ENCODE data around the gene AHI1. TPM values are rescaled to one million over a fixed set of nuclear protein-coding genes. Genes with fewer than 3 reads are reported as not detected.
"Not testable (repeated sequence)": the region's sequence is repeated elsewhere in the genome, so short reads cannot be mapped to it uniquely, and the experiment has no call there.

AHI1 gene
- total RNA-seq, 1 donor from 2014 or later: 201 TPM

DNA sequence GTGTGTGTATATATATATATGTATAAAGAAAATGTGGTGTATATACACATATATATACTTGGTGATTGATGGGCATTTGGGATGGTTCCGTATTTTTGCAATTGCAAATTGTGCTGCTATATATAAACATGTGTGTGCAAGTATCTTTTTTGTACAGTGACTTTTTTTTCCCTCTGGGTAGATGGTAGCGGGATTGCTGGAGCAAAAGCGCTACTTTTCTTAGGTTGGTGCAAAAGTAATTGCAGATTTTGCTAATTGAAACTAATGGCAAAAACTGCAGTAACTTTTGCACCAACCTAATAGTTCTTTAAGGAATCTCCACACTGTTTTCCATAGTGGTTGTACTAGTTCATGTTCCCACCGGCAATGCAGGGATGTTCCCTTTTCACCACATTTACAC lies 135.4 kb downstream of the AHI1 start:
- intact Hi-C loops (cut with micrococcal nuclease): no loop called here
- Mint-ChIP-seq H3K9me3 (peaks cover 36% of the 10 kb centered on the region), H3K36me3 (ENCODE audit: low read depth) (peaks cover 55% of the 10 kb centered on the region), H3K4me3 (ENCODE audit: low read depth) (no peak overlapping the region), H3K4me1 (ENCODE audit: low read depth) (peaks cover 21% of the 10 kb centered on the region), H3K27ac (no peak overlapping the region), H3K27me3 (ENCODE audit: low read depth) (no peaks in the 10 kb centered on the region)
- DNase-seq (ENCODE audit: low spot score): no peak

DNA sequence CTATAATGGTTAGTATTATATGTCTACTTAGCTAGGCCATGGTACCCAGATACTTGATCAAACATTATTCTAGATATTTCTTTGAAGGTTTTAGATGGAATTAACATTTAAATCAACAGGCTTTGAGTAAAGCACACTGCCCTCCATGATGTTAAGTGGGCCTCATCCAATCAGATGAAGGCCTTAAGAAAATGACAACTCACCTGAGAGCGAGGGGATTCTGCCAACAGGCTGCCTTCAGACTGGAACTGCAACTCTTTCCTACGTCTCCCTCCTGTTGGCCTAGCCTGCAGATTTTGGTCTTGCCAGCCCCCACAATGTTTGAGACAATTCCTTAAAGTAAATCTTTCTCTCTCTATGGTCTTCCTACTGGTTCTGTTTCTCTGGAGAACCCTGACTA lies 137.3 kb downstream of the AHI1 start:
- peaks cover 52% of the 10 kb centered on the region for H3K36me3 Mint-ChIP-seq (ENCODE audit: low read depth)
- intact Hi-C loops (cut with micrococcal nuclease): no loop called here
- no peaks in the 10 kb centered on the region for H3K27me3 Mint-ChIP-seq (ENCODE audit: low read depth)
- DNase-seq (ENCODE audit: low spot score): no peak
- H3K27ac Mint-ChIP-seq: no peak overlapping the region
- peaks cover 21% of the 10 kb centered on the region for H3K4me1 Mint-ChIP-seq (ENCODE audit: low read depth)
- H3K4me3 Mint-ChIP-seq (ENCODE audit: low read depth): no peak overlapping the region
- H3K9me3 Mint-ChIP-seq: peaks cover 17% of the 10 kb centered on the region

DNA sequence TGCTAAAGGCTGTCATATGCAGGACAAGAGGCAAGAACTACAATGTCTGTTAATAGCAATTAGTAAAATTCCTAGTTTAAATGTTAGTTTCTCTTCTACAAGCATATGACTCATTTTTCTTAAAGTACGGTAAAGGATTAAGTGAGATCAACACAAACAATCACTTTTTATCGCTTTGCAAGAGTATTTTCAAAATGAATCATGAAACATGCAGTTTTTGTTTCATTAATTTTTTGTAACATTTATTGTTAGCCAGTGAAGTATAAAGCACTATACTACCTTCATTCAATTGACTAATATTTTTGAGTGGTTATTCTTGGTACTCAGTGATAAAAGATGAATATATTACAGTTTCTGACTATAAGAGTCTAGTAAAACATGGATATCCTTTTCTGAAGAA lies 138.6 kb downstream of the AHI1 start:
- Mint-ChIP-seq H3K9me3 (peaks cover 12% of the 10 kb centered on the region), H3K27ac (peak overlapping the region; percentile 69), H3K4me1 (ENCODE audit: low read depth) (peaks cover 21% of the 10 kb centered on the region), H3K27me3 (ENCODE audit: low read depth) (no peaks in the 10 kb centered on the region), H3K4me3 (ENCODE audit: low read depth) (no peak overlapping the region), H3K36me3 (ENCODE audit: low read depth) (peaks cover 53% of the 10 kb centered on the region)
- intact Hi-C loops (cut with micrococcal nuclease): loop anchor here (1.0 kb wide), 1 partner anchor 23 kb away; no protein-coding TSS in a partner anchor
- no peak for DNase-seq (ENCODE audit: low spot score)

DNA sequence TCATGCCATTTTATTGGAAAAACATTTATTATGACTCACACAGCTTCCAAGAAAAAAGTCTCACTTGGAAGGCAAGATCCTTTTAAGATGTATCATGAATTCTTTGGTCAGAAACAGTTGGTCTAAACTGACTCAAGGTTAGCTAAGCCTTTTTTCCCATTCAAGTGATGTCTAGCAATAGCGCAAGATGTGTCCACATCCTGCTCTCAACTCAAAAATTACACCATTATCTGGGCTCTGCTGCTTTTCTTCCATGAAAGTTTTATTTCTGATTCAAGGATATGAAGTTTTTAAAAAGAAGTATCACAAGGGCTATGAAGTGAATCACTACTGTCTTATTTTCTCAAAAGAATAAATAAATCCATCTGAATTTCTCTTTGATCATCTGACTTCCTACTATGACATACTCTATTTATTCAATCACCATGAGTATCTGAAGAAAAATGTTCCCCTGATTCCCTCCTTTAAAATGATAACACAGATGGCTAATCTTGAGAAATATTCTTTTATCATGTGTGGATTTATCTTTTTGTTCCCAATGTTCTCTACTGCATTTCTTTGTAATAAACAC lies 139.2 kb downstream of the AHI1 start:
- intact Hi-C loops (cut with micrococcal nuclease): no loop called here
- Mint-ChIP-seq H3K27me3 (ENCODE audit: low read depth) (no peaks in the 10 kb centered on the region), H3K4me1 (ENCODE audit: low read depth) (peaks cover 21% of the 10 kb centered on the region), H3K36me3 (ENCODE audit: low read depth) (peaks cover 53% of the 10 kb centered on the region), H3K4me3 (ENCODE audit: low read depth) (no peak overlapping the region), H3K27ac (peak overlapping the region; percentile 69), H3K9me3 (peaks cover 12% of the 10 kb centered on the region)
- DNase-seq (ENCODE audit: low spot score): no peak

DNA sequence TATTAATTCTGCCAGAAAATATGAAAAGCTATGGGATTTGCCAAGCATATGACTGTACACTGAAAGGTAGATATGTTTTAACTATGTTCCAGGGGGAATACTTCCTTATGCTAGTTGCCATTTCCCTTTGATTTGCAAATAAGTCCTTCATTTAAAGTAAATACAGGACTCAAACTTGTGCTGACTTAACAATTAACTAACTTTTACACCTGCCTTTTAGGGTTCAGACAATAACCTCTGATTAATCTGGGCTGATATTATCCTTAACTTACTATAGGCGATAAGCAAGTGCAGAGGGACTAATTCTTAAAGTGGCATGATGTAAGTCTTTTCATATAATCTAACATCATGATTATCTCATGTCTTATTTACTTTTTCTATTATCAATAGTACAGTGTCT lies 143.1 kb downstream of the AHI1 start:
- Mint-ChIP-seq H3K27ac (no peak overlapping the region), H3K27me3 (ENCODE audit: low read depth) (no peaks in the 10 kb centered on the region), H3K36me3 (ENCODE audit: low read depth) (peaks cover 60% of the 10 kb centered on the region), H3K4me1 (ENCODE audit: low read depth) (peaks cover 15% of the 10 kb centered on the region), H3K4me3 (ENCODE audit: low read depth) (no peak overlapping the region), H3K9me3 (peaks cover 4% of the 10 kb centered on the region)
- intact Hi-C loops (cut with micrococcal nuclease): no loop called here
- no peak for DNase-seq (ENCODE audit: low spot score)

DNA sequence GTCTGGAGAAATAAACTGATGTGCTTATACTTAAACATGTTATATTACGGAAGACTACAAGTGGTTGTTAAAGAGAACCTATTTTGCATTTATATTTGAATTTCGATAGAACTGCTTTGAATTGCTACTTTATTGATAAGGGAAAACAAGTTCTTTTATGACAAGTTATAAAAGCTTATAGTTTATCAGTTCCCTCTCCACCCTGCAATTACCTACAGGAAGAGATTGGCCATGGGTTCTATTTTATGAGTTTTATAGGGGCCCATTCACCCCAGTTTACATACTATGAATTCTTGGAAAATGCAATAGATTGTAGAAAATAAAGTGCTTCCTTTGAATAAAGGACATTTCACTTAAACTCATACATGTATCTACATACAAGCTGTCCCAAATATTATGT lies 144.4 kb downstream of the AHI1 start:
- Mint-ChIP-seq H3K4me3 (ENCODE audit: low read depth) (no peak overlapping the region), H3K9me3 (no peaks in the 10 kb centered on the region)
- intact Hi-C loops (cut with micrococcal nuclease): no loop called here

DNA sequence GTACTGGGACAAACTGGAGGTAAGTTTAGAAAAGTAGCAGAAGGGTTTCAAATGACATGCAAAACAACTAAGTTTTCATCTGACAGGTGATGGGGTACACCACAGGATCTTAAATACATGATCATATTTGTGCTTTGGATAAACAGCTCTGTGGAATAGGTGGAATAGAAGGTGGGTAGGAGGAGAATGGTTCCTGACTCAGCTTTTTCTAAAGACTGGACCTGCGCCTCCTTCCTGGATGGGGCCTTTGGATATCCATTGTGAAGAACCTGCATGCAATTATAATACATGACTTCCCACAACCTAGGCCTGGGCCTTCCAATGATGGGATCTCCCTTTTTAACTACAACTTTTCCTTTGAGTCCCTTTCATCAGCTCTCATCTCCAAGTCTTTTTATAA lies 145.9 kb downstream of the AHI1 start:
- Mint-ChIP-seq H3K4me3 (ENCODE audit: low read depth) (no peak overlapping the region), H3K36me3 (ENCODE audit: low read depth) (peaks cover 56% of the 10 kb centered on the region), H3K27ac (no peak overlapping the region), H3K9me3 (no peaks in the 10 kb centered on the region), H3K4me1 (ENCODE audit: low read depth) (peaks cover 6% of the 10 kb centered on the region), H3K27me3 (ENCODE audit: low read depth) (no peaks in the 10 kb centered on the region)
- intact Hi-C loops (cut with micrococcal nuclease): no loop called here
- no peak for DNase-seq (ENCODE audit: low spot score)

More for the DNA sequence above, 144.4 kb downstream of the AHI1 start:
- DNase-seq (ENCODE audit: low spot score): no peak
- H3K27ac Mint-ChIP-seq: no peak overlapping the region
- H3K36me3 Mint-ChIP-seq (ENCODE audit: low read depth): peaks cover 59% of the 10 kb centered on the region
- no peaks in the 10 kb centered on the region for H3K27me3 Mint-ChIP-seq (ENCODE audit: low read depth)
- peaks cover 3% of the 10 kb centered on the region for H3K4me1 Mint-ChIP-seq (ENCODE audit: low read depth)

DNA sequence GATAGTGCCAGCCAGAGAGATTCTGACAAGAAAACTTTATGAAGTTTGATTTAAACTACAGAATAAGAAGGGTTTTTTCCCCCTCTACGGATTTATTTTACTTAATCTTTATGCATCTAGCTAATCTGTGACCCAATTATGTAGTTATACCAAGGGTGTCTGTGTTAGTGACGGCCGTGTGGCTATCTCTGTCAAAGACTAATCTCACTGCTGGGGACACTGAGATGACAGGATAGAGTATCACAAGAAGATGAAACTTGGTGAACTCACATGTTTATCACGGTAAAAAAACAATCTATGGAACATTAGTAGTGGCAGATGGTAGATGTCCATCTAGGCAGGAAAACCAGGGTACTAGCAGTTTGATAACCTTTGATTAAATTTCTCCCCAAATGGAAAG lies 149.7 kb downstream of the AHI1 start:
- no peak overlapping the region for H3K27ac Mint-ChIP-seq
- intact Hi-C loops (cut with micrococcal nuclease): no loop called here
- H3K4me3 Mint-ChIP-seq (ENCODE audit: low read depth): no peak overlapping the region
- DNase-seq (ENCODE audit: low spot score): no peak
- no peaks in the 10 kb centered on the region for H3K27me3 Mint-ChIP-seq (ENCODE audit: low read depth)
- peaks cover 66% of the 10 kb centered on the region for H3K36me3 Mint-ChIP-seq (ENCODE audit: low read depth)
- no peaks in the 10 kb centered on the region for H3K9me3 Mint-ChIP-seq
- peaks cover 9% of the 10 kb centered on the region for H3K4me1 Mint-ChIP-seq (ENCODE audit: low read depth)

DNA sequence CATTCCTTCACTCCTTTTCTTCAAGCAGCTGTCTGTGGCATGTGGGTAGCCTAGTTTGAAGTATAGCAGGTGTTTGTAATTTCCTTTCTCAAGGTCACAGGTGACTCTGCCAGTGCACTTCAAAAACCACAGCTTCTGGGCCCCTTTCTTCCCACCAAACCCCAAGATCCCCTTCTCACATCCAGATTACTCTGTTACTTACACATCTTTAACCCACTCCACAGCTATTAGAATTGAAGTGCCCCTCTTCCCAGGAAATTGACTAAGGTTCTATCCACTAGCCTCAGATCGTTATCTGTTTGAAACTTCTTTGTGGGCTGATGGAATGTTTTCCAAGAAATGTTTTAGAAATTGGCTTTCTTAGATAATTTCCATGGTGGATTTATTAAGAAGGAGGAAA lies 150.8 kb downstream of the AHI1 start:
- Mint-ChIP-seq H3K27ac (peak overlapping the region; percentile 64), H3K36me3 (ENCODE audit: low read depth) (peaks cover 68% of the 10 kb centered on the region), H3K4me3 (ENCODE audit: low read depth) (no peak overlapping the region), H3K9me3 (no peaks in the 10 kb centered on the region), H3K27me3 (ENCODE audit: low read depth) (no peaks in the 10 kb centered on the region), H3K4me1 (ENCODE audit: low read depth) (peaks cover 9% of the 10 kb centered on the region)
- intact Hi-C loops (cut with micrococcal nuclease): no loop called here
- no peak for DNase-seq (ENCODE audit: low spot score)

DNA sequence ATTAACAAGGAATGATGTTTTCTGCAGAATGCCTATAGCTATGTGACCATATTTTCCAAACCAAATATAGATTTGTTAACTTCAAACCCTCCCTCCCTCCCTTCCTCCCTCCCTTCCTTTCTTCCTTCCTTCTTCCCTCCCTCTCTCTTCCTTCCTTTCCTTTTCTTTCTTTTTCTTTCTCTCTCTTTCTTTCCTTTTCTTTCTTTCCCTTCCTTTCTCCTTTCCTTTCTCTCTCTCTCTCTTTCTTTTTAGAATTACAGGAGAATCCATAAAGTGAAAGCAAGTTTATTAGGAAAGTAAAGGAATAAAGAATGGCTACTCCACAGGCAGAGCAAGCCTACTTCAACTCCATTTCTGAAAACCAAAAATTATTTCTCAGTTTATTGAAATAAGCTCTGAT lies 153.0 kb downstream of the AHI1 start:
- H3K9me3 Mint-ChIP-seq: peaks cover 4% of the 10 kb centered on the region
- intact Hi-C loops (cut with micrococcal nuclease): no loop called here

DNA sequence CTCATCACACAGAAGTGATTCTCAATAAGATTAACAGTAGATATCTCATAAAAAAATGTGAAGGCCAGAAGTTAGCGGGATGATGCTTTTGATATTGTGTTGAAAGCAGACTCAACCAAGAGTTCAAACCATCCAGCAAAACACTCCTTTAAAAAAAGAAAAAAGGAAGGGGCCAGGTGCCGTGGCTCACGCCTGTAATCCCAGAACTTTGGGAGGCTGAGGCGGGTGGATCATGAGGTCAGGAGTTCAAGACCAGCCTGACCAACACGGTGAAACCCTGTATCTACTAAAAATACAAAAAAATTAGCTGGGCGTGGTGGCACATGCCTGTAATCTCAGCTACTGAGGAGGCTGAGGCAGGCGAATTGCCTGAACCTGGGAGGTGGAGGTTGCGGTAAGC lies 157.6 kb downstream of the AHI1 start:
- H3K4me1 Mint-ChIP-seq (ENCODE audit: low read depth); H3K27ac Mint-ChIP-seq; DNase-seq (ENCODE audit: low spot score); H3K27me3 Mint-ChIP-seq (ENCODE audit: low read depth); H3K9me3 Mint-ChIP-seq; intact Hi-C loops (cut with micrococcal nuclease); H3K4me3 Mint-ChIP-seq (ENCODE audit: low read depth): not testable (repeated sequence)
- peaks cover 58% of the 10 kb centered on the region for H3K36me3 Mint-ChIP-seq (ENCODE audit: low read depth)

More for the DNA sequence above, 153.0 kb downstream of the AHI1 start:
- H3K4me1 Mint-ChIP-seq (ENCODE audit: low read depth): peaks cover 9% of the 10 kb centered on the region
- DNase-seq (ENCODE audit: low spot score): no peak
- H3K36me3 Mint-ChIP-seq (ENCODE audit: low read depth): peaks cover 62% of the 10 kb centered on the region
- H3K27me3 Mint-ChIP-seq (ENCODE audit: low read depth): no peaks in the 10 kb centered on the region
- no peak overlapping the region for H3K27ac Mint-ChIP-seq
- no peak overlapping the region for H3K4me3 Mint-ChIP-seq (ENCODE audit: low read depth)

DNA sequence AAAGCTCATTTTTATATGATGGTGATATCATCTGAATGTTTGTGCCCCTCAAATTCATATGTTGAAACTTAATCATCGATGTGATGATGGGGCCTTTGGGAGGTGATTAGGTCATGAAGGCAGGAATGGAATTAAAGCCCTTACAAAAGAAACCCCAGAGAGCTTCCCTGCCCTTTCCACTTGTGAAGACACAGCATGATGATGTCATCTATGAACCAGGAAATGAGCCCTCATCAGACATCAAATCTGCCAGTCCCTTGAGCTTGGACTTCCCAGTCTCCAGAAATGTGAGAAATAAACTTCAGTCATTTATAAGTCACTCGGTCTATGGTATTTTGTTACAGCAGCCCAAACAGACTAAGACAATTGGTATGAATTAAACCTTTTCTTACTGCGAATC lies 163.4 kb downstream of the AHI1 start:
- H3K27me3 Mint-ChIP-seq (ENCODE audit: low read depth): no peaks in the 10 kb centered on the region
- no peak for DNase-seq (ENCODE audit: low spot score)
- H3K27ac Mint-ChIP-seq: no peak overlapping the region
- peaks cover 13% of the 10 kb centered on the region for H3K4me1 Mint-ChIP-seq (ENCODE audit: low read depth)
- no peak overlapping the region for H3K4me3 Mint-ChIP-seq (ENCODE audit: low read depth)
- H3K9me3 Mint-ChIP-seq: peaks cover 7% of the 10 kb centered on the region
- peaks cover 57% of the 10 kb centered on the region for H3K36me3 Mint-ChIP-seq (ENCODE audit: low read depth)
- intact Hi-C loops (cut with micrococcal nuclease): loop anchor here (5.0 kb wide), 1 partner anchor 33 kb away; no protein-coding TSS in a partner anchor

DNA sequence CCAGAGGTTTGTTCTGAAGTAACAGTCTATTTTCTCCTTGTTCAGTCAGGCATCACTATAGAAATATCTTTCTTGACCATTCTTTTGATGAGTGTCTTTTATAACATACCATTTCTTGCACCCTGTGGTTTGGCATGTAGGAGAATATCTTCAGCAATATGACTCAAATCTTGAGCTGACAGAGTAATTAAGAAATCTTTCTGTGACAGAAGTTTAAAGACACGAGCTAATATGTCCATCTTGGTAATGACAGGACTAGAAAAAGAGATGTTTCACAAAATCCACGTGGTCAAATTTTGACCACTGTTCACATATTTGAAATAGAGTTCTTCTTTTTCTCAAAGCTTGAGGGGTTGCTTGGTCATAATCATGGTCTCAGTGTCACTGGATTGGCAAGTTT lies 166.5 kb downstream of the AHI1 start:
- no peak overlapping the region for H3K27ac Mint-ChIP-seq
- peaks cover 63% of the 10 kb centered on the region for H3K36me3 Mint-ChIP-seq (ENCODE audit: low read depth)
- H3K4me3 Mint-ChIP-seq (ENCODE audit: low read depth): no peak overlapping the region
- peaks cover 7% of the 10 kb centered on the region for H3K9me3 Mint-ChIP-seq
- DNase-seq (ENCODE audit: low spot score): no peak
- H3K27me3 Mint-ChIP-seq (ENCODE audit: low read depth): no peaks in the 10 kb centered on the region
- intact Hi-C loops (cut with micrococcal nuclease): loop anchor here (5.0 kb wide), 1 partner anchor 36 kb away; no protein-coding TSS in a partner anchor
- H3K4me1 Mint-ChIP-seq (ENCODE audit: low read depth): peaks cover 15% of the 10 kb centered on the region
